NCI-H2196 (cell line): ENCODE data around the gene HPCAL1.
"Not testable (repeated sequence)": the region's sequence is repeated elsewhere in the genome, so short reads cannot be mapped to it uniquely, and the experiment has no call there.

ENCODE experiments used
- DNase-seq: peaks from one replicate; lab custom pipeline; 2025; ENCODE audit not compliant: unreplicated experiment; lab: John Stamatoyannopoulos, UW

Gene HPCAL1

GRCh38 chr2:10284108-10284870 lies 18.4 kb upstream of the HPCAL1 start:
- no peak for DNase-seq

- no peak for DNase-seq
Observed at GRCh38 chr2:10285191-10285555, 17.5 kb upstream of the HPCAL1 start.

GRCh38 chr2:10285556-10286198 lies 17.0 kb upstream of the HPCAL1 start:
- peak; percentile 88 for DNase-seq

GRCh38 chr2:10286216-10287037 lies 16.3 kb upstream of the HPCAL1 start:
- DNase-seq: peak; percentile 76

- DNase-seq: no peak
Observed at GRCh38 chr2:10287761-10288160, 14.9 kb upstream of the HPCAL1 start.

GRCh38 chr2:10288606-10289005 lies 14.1 kb upstream of the HPCAL1 start:
- no peak for DNase-seq

GRCh38 chr2:10289352-10289751 lies 13.4 kb upstream of the HPCAL1 start:
- no peak for DNase-seq

GRCh38 chr2:10289891-10290290 lies 12.8 kb upstream of the HPCAL1 start:
- no peak for DNase-seq

- DNase-seq: not testable (repeated sequence)
Observed at GRCh38 chr2:10291376-10291775, 11.3 kb upstream of the HPCAL1 start.

GRCh38 chr2:10292033-10292432 lies 10.7 kb upstream of the HPCAL1 start:
- DNase-seq: no peak

- no peak for DNase-seq
Observed at GRCh38 chr2:10293603-10294002, 9.1 kb upstream of the HPCAL1 start.

GRCh38 chr2:10294077-10294476 lies 8.6 kb upstream of the HPCAL1 start:
- DNase-seq: no peak

- DNase-seq: not testable (repeated sequence)
Observed at GRCh38 chr2:10295649-10296048, 7.1 kb upstream of the HPCAL1 start.

GRCh38 chr2:10296142-10296541 lies 6.6 kb upstream of the HPCAL1 start:
- DNase-seq: no peak

- DNase-seq: no peak
Observed at GRCh38 chr2:10297191-10297830, 5.4 kb upstream of the HPCAL1 start.

- DNase-seq: no peak
Observed at GRCh38 chr2:10297959-10298531, 4.7 kb upstream of the HPCAL1 start.

- DNase-seq: not testable (repeated sequence)
Observed at GRCh38 chr2:10298777-10299176, 3.9 kb upstream of the HPCAL1 start.

GRCh38 chr2:10300328-10300920 lies 2.3 kb upstream of the HPCAL1 start:
- no peak for DNase-seq

GRCh38 chr2:10300997-10301940 lies 1.4 kb upstream of the HPCAL1 start:
- DNase-seq: no peak
